ENCODE measurements around the gene APLP2. TPM values are rescaled to one million over a fixed set of nuclear protein-coding genes. Genes with fewer than 3 reads are reported as not detected.
"Not testable (repeated sequence)": the region's sequence is repeated elsewhere in the genome, so short reads cannot be mapped to it uniquely, and the experiment has no call there.

Gene APLP2
- total RNA-seq, 2 experiments from 2014 or later, result 49.7 to 56.1 TPM

- CTCF ChIA-PET, result interaction anchor here (1.1 kb wide), 1 partner anchor 28 kb away, joined by 3 read pairs; no protein-coding TSS in a partner anchor
- POLR2A ChIA-PET, result no interaction called here
These were observed 90.9 kb downstream of the APLP2 start for GRCh38 chr11:130160498-130161155.

- ChIA-PET CTCF (no interaction called here), POLR2A (no interaction called here)
These were observed 91.9 kb downstream of the APLP2 start for GRCh38 chr11:130161441-130162145.

GRCh38 chr11:130162733-130163132 is 93.0 kb downstream of the APLP2 start:
- CTCF ChIA-PET, result no interaction called here
- POLR2A ChIA-PET, result no interaction called here

GRCh38 chr11:130163346-130164220 is 93.9 kb downstream of the APLP2 start:
- POLR2A ChIA-PET, result no interaction called here
- CTCF ChIA-PET, result no interaction called here

- POLR2A ChIA-PET, result no interaction called here
- CTCF ChIA-PET, result interaction anchor here (0.7 kb wide), 1 partner anchor 40 kb away, joined by 3 read pairs; no protein-coding TSS in a partner anchor
These were observed 94.5 kb downstream of the APLP2 start for GRCh38 chr11:130164221-130164570.

- ChIA-PET CTCF (no interaction called here), POLR2A (no interaction called here)
These were observed 96.1 kb downstream of the APLP2 start for GRCh38 chr11:130165601-130166456.

- ChIA-PET CTCF (no interaction called here), POLR2A (no interaction called here)
These were observed 96.7 kb downstream of the APLP2 start for GRCh38 chr11:130166457-130166784.

GRCh38 chr11:130167146-130167545 is 97.5 kb downstream of the APLP2 start:
- POLR2A ChIA-PET, result no interaction called here
- CTCF ChIA-PET, result no interaction called here

GRCh38 chr11:130168105-130168504 is 98.4 kb downstream of the APLP2 start:
- ChIA-PET CTCF (no interaction called here), POLR2A (interaction anchor here (0.6 kb wide), 1 partner anchor 487 kb away, joined by 3 read pairs; no protein-coding TSS in a partner anchor)

GRCh38 chr11:130170345-130170744 is 100.7 kb downstream of the APLP2 start:
- ChIA-PET POLR2A (no interaction called here), CTCF (no interaction called here)

GRCh38 chr11:130171534-130171933 is 101.8 kb downstream of the APLP2 start:
- ChIA-PET CTCF (no interaction called here), POLR2A (no interaction called here)

GRCh38 chr11:130172001-130172400 is 102.3 kb downstream of the APLP2 start:
- POLR2A ChIA-PET, result not testable (repeated sequence)
- CTCF ChIA-PET, result interaction anchor here (0.6 kb wide), 1 partner anchor 41 kb away, joined by 4 read pairs; no protein-coding TSS in a partner anchor

- POLR2A ChIA-PET, result no interaction called here
- CTCF ChIA-PET, result no interaction called here
These were observed 104.9 kb downstream of the APLP2 start for GRCh38 chr11:130174642-130175041.

GRCh38 chr11:130175898-130176297 is 106.2 kb downstream of the APLP2 start:
- ChIA-PET POLR2A (no interaction called here), CTCF (no interaction called here)

- CTCF ChIA-PET, result no interaction called here
These were observed 108.1 kb downstream of the APLP2 start for GRCh38 chr11:130177782-130178181.

GRCh38 chr11:130178441-130179339 is 109.0 kb downstream of the APLP2 start:
- POLR2A ChIA-PET, result no interaction called here
- CTCF ChIA-PET, result no interaction called here

More at GRCh38 chr11:130177782-130178181, 108.1 kb downstream of the APLP2 start:
- POLR2A ChIA-PET, result no interaction called here

GRCh38 chr11:130179396-130180306 is 110.0 kb downstream of the APLP2 start:
- CTCF ChIA-PET, result no interaction called here
- POLR2A ChIA-PET, result no interaction called here

- POLR2A ChIA-PET, result no interaction called here
- CTCF ChIA-PET, result no interaction called here
These were observed 110.8 kb downstream of the APLP2 start for GRCh38 chr11:130180491-130180890.

All from activated CD8-positive, alpha-beta memory T cell treated with anti-CD3 and anti-CD28 coated beads for 36 hours (primary cell).